Bronchial smooth muscle cell (primary cell): ENCODE measurements around the gene BMP8B. TPM values are rescaled to one million over a fixed set of nuclear protein-coding genes. Genes with fewer than 3 reads are reported as not detected.

Experiments
- total RNA-seq: library from RNA; depleted of rRNA; stranded (reverse); fragments of >200 nt; gene quantifications from 2 replicates; pipeline ENCODE4 v1.2.1, GENCODE V29; 2014

Gene BMP8B, protein sequence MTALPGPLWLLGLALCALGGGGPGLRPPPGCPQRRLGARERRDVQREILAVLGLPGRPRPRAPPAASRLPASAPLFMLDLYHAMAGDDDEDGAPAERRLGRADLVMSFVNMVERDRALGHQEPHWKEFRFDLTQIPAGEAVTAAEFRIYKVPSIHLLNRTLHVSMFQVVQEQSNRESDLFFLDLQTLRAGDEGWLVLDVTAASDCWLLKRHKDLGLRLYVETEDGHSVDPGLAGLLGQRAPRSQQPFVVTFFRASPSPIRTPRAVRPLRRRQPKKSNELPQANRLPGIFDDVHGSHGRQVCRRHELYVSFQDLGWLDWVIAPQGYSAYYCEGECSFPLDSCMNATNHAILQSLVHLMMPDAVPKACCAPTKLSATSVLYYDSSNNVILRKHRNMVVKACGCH
- under 0.01 TPM in 1 of 2 replicates, not detected in the other for total RNA-seq

DNA sequence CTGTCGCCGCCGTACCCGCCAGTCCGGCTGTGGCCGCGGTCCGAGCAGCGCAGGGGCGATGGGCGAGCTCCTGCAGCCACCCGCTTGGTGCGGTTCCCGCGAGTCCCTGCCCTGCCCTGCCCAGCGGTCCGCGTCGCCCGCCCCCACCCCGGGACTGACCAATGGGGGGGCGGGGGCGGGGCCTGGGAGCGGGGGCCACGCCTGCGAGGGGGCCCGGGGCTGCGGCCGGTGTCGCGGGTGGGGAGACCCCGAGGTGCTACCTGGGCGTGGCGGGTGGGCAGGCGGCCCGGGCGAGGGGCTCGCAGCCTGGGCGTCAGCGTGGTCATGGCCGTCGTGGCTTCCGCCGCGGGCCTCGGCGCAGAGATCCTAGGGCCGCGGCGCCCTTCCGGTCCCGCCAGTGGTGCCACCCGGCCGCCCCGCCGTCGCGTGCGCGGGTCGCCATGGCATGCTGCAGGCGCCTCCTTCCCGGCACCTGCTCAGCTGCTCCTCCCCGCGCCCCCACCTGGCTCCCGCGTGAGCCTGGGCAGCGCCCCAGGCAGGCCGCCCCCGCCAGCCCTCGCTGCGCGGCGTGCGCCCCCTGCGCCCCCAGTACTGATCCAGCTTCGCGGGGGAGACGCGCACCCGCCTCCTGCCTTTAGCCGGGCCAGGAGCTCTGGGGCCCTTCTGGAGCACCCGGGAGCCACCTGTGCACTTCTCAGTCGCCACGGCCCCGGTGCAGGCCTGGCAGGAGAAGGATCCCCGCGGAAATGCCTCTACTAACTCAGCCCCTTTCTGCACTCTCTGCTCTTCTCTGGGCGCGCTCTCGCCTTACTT is at the start of gene BMP8B:
TSS of gene BMP8B (minus strand) at position 108 of the 813 bp plus-strand sequence. CDS start 380 bp downstream, outside the sequence.

DNA sequence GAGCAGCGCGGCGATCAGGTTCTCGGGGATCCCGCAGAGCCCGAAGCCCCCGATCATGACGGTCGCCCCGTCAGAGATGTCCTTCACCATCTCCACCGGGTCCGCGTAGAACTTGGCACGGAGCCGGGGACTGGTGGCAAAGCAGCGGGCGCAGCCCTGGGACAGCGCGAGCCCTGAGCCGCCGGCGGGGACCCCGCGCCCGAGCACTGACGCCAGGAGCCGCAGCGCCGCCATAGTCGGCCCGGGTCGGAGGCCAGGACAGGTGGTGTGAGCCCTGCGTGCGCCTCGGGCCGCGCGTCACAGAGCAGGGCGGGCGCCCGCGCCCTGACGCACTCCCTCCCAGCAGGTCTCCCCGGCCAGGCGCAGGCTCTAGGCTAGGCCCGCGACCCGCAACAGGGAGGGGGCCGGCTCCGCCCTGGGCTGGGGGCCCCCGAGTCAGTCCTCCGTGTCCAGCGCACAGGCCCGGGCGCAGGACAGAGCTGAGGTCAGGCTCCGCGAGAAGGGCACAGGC is 17.6 kb downstream of the BMP8B start, which contains the start of gene OXCT2:
TSS of gene OXCT2 (minus strand) at position 327 of the 511 bp plus-strand sequence. CDS start at position 234, 93 bp downstream.

DNA sequence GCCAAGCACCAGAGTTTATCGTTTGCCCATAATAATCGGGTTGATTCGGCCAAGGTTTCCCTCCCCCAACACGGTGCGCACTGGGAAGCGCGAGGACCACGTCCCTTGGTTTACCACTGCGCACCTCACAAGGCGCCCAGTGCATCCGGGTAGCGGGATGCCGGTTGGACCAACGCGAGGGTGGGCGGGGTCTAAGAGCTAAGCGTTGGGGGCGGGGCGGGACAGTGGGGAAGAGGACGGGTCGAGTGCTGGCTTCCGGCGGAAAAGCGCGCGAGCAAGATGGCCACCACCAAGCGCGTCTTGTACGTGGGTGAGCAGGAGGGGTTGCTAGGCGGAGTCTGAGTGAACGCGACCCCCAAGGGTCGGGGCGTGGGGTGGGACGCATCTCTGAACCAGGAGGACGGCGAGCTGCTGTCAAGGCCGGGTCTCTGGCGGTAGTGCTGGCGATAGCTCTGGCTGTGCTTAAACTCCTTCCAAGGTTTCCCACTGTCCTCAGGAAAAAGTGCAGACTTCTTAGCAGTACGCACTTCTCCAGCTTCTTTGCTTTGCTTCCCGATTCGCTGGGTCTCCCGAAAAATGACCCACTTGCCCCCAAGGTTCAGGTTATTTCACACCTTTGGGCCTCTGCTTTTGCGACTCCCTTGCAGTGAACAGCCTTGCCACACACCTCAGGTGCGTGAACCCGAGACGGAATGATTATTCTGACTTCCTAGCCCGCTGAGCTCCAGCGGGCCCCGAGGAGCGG is 49.9 kb downstream of the BMP8B start, which contains the start of gene PPIE:
TSS of gene PPIE (plus strand) at position 261 of the 745 bp plus-strand sequence. CDS start at position 280, 19 bp downstream.

Other genes starting within 250 kb of the BMP8B start
- 203 and 244 TPM in 2 replicates for gene PABPC4, start 212.1 kb downstream of the BMP8B start, total RNA-seq
- gene HEYL, start 149.2 kb downstream of the BMP8B start, total RNA-seq: not detected in 2 replicates
- gene NT5C1A, start 116.8 kb downstream of the BMP8B start, total RNA-seq: not detected in 2 replicates
- under 0.01 TPM in 1 of 2 replicates, not detected in the other for gene HPCAL4, start 97.4 kb downstream of the BMP8B start, total RNA-seq
- gene PPIE, start 50.0 kb downstream of the BMP8B start, total RNA-seq: 34.4 and 42.9 TPM in 2 replicates
- gene OXCT2, start 17.5 kb downstream of the BMP8B start, total RNA-seq: 0.09 and 2.2 TPM in 2 replicates
- 16.1 and 25.5 TPM in 2 replicates for gene TRIT1, start 94.6 kb upstream of the BMP8B start, total RNA-seq
- 0.09 and 0.32 TPM in 2 replicates for gene MYCL, start 113.1 kb upstream of the BMP8B start, total RNA-seq
- gene MFSD2A, start 166.3 kb upstream of the BMP8B start, total RNA-seq: 0.63 and 0.69 TPM in 2 replicates